Fibroblast of pulmonary artery (primary cell): ENCODE results near the gene SRPK2.
"Not testable (repeated sequence)": the region's sequence is repeated elsewhere in the genome, so short reads cannot be mapped to it uniquely, and the experiment has no call there.

ENCODE experiments used
- DNase-seq: peaks from one replicate; pipeline ENCODE4 v3.0.0-alpha.2; 2010; ENCODE audit warnings: low read depth
- H3K4me3 ChIP-seq: replicated peaks from 2 replicates; pipeline ENCODE4 v1.5.1; 2011; ENCODE audit warnings: low read depth, mild to moderate bottlenecking, control low read depth, low read length, moderate library complexity
- TF ChIP-seq, protein P1 (sequence below): IDR thresholded peaks from 2 replicates; pipeline ENCODE4 v1.5.1; 2011; ENCODE audit warnings: mild to moderate bottlenecking, control low read depth, low read length, inconsistent platforms; ENCODE audit errors: missing control alignments

Gene SRPK2

DNA sequence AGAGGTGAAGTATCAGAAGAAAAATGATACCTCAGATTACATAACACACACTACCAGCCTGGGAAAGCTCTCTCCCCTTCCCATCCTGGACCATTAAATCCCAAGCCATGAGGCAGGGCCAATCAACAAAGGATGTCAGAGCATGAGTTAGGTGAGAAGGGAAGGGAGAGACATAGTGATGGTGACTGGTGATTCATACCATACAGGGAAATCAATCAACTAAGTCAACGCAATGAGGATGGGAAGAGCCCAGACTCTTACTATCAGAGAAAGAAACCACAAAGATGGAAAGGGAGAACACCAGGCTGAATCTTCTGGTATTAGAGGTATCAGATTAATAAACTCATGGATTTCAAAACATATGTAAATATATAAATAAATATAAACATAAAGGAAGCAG is 189.3 kb downstream of the SRPK2 start:
- no peak for DNase-seq

DNA sequence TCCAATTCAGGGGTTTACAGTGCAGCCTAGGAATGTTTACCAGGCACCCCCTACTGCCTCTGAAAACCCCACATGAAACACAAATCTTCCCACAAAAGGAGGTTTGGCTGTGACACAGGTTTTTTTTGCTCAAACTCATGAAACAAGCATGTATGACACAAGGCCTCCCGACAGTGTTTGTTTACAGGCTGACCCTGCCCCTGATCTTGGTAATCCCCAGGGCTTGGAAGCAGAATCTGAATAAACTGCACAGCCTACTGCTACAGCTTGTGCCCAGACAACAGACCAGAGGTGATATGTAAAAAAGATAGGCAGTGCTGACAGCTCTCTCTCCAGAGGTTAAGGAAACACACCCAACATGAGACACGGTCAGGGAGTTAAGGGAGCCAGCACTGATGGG is 190.5 kb downstream of the SRPK2 start:
- TF ChIP-seq, protein P1, sequence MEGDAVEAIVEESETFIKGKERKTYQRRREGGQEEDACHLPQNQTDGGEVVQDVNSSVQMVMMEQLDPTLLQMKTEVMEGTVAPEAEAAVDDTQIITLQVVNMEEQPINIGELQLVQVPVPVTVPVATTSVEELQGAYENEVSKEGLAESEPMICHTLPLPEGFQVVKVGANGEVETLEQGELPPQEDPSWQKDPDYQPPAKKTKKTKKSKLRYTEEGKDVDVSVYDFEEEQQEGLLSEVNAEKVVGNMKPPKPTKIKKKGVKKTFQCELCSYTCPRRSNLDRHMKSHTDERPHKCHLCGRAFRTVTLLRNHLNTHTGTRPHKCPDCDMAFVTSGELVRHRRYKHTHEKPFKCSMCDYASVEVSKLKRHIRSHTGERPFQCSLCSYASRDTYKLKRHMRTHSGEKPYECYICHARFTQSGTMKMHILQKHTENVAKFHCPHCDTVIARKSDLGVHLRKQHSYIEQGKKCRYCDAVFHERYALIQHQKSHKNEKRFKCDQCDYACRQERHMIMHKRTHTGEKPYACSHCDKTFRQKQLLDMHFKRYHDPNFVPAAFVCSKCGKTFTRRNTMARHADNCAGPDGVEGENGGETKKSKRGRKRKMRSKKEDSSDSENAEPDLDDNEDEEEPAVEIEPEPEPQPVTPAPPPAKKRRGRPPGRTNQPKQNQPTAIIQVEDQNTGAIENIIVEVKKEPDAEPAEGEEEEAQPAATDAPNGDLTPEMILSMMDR = no peak
- DNase-seq = peak; percentile 73
- no peak overlapping the region for H3K4me3 ChIP-seq

More for the DNA sequence above, 189.3 kb downstream of the SRPK2 start:
- no peak overlapping the region for H3K4me3 ChIP-seq
- TF ChIP-seq, protein P1 = no peak

DNA sequence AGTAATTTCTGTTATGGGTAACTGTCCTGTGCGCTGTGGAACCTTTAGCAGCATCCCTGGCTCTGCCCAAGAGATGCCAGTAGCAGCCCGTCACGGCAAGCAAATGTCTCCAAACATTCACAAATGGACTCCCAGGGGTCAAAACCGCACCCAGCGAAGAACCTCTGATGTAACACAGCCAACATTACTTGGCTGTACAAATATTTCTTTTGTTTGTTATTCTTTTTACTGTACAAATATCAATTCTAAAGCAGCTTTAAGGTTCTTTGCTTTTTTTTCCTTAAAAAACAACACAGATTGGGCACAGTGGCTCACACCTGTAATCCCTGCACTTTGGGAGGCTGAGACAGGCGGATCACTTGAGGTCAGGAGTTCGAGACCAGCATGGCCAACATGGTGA is 192.2 kb downstream of the SRPK2 start:
- TF ChIP-seq, protein P1 = no peak
- DNase-seq = no peak

DNA sequence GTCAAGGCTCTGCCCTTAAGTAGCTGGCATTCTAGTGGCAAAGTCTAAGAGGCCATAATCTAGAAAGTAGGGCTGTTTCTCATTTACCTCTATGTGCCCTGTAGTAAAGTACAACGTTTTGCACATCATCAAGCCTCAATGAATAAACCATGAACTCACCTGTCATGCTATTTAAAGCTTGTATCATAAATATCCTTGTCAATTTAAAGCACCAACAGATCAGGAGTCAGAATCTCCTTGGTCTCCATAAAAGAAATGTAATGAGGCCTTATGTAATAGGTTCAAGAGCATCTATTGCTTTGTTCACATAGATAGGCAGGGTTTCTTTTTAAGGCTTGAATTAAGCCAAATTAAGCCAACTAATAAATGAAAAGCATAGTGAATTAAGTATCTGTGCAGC is 192.8 kb downstream of the SRPK2 start:
- TF ChIP-seq, protein P1 = no peak
- H3K4me3 ChIP-seq = no peak overlapping the region
- no peak for DNase-seq

More for the DNA sequence above, 192.2 kb downstream of the SRPK2 start:
- H3K4me3 ChIP-seq = no peak overlapping the region

DNA sequence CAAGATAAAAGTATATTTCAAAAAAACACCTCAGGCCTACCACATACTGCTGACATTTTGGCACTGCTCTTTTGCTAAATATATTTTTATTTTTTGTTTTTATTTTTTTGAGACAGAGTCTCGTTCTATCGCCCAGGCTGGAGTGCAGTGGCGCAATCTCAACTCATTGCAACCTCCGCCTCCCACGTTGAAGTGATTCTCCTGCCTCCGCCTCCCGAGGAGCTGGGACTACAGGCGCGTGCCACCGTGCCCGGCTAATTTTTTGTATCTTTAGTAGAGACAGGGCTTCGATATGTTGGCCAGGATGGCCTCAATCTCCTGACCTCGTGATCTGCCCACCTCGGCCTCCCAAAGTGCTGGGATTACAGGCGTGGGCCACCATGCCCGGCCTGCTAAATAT is 193.8 kb downstream of the SRPK2 start:
- DNase-seq, H3K4me3 ChIP-seq: not testable (repeated sequence)

DNA sequence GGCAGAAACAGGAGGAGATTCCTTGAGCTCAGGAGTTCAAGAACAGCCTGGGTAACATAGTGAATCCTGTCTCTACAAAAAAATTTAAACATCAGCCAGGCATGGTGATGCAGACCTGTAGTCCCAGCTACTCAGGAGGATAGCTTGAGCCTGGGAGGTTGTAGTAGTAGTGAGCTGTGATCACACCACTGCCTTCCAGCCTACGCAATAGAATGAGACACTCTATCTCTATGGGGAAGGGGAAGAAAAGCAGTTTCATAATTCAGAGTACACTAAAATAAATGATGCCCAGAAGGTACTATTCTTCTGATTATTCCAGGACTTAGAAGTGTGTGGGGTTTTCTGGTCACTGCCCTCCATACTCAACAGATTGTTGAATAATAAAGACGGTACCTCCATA is 197.4 kb downstream of the SRPK2 start:
- no peak for DNase-seq
- TF ChIP-seq, protein P1 = no peak
- H3K4me3 ChIP-seq = no peak overlapping the region

DNA sequence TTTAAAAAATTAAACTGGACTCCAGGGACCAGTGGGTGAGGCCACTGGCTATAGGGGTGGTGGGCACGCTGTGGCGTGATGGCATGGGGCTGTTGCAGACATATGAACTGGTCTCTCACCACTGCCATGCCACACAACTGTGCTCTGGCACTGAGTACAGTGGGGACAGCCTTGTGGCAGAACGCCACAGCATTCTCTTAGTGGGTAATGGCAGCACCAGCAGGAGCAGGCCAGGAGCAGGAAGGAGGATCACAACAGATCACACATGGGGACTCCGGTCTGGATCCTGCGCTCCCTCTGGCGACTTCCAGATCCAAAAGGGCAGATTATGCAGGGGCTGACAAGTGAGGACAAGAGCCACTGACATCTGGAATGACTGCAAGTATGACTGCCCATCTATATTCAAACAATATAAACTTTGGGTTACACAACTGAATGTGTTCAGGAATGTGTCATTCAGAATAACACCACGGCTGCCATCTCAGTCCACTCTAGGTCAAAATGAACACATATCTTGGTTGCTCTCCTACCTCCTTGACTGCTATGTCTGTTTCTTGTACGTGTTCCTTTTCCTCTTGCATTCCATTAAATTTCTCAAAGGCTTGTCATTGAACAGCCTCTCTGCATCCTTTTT is 198.7 kb downstream of the SRPK2 start:
- H3K4me3 ChIP-seq = no peak overlapping the region
- DNase-seq = no peak
- TF ChIP-seq, protein P1 = no peak
